ENCODE measurements around the gene ENDOD1.

ENDOD1 gene

DNA sequence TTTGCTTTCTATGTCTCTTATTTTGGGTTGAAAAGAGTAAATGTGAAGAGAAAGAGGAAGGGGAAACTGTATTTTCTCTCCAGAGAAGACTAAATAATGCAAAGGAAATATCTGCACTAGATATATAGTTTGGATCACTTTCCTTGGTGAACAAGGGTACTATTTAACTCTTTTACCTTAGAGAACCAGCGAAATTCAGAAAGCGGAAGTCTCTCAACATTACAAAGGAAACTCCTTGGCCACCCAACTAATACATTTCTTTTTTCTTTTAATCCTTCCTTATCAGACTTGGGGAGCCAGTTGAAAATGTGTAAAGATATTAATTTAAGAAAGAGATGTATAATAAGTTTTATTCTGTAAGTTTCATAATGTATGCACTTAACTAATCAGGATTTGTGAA is 77.1 kb downstream of the ENDOD1 start:
- DNase-seq (ENCODE audit: low read depth in 2 of 2) = no peak

DNA sequence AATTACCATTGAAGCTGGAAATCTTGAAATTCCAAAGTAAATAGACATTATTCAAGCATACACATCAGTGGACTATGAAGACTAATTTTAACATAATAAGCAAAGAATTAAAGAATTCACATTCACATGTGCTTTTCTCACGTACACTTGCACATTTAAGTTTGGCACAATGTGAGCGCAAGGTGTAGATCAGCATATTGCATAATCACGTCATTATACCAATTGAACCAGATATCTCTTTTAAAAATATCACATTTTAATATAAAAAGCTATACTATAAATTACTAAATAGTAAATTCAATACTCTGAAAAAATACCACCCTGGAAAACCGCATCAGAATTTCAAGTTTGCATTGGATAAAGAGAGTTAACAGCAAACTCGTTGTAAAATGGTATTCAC is 80.6 kb downstream of the ENDOD1 start:
- DNase-seq (ENCODE audit: low read depth in 2 of 2) = no peak

DNA sequence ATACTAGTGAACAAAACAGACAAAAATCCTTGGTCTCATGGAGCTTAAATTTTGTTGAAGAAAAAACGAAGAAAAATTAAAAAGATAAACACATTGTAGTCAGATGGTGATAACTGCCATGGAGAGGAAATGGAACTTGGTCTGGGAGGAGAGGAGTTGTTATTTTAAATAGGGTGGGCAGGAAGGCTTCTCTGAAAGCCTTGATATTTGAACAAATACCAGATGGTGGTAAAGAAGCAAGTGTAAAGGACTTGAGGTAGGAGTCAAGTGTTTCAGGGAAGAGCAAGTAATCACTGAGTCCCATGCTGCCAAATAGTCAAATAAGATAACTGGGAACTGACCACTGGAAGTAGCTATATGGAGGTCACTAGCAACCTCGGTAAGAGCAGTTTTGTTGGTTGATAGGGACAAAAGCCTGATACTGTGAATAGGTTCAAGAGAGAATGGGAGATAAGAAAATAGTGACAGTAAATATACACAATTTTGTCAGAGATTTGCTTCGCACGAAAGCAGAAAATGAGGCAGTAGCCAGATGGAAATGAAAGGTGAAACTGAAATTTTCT is 86.3 kb downstream of the ENDOD1 start:
- no peak for DNase-seq (ENCODE audit: low read depth in 2 of 2)
